BLaER1 treated with 17β-estradiol and CSF1 and Interleukin-3, amounts not matched to agents 10 nM and 100 nM (cell line): ENCODE data around the gene NCK2.

Source experiments
- H3K27ac ChIP-seq, 11 experiments: shearing (Covaris generic); formaldehyde crosslinking; 2 replicates each; pipeline ENCODE4 v1.8.1; 2022
- H3K27me3 ChIP-seq, 11 experiments: shearing (Covaris generic); formaldehyde crosslinking; 2 replicates each; pipeline ENCODE4 v1.8.1; 2022
- H3K36me3 ChIP-seq, 11 experiments: shearing (Covaris generic); formaldehyde crosslinking; 2 replicates each; pipeline ENCODE4 v1.8.1; 2022
- H3K4me1 ChIP-seq, 10 experiments: shearing (Covaris generic); formaldehyde crosslinking; 2 replicates each; pipeline ENCODE4 v1.8.1; 2022
- H3K4me2 ChIP-seq, 11 experiments: shearing (Covaris generic); formaldehyde crosslinking; 2 replicates each; pipeline ENCODE4 v1.8.1; 2022
- H3K4me3 ChIP-seq, 10 experiments: shearing (Covaris generic); formaldehyde crosslinking; 2 replicates each; pipeline ENCODE4 v1.8.1; 2022
- H3K9ac ChIP-seq, 11 experiments: shearing (Covaris generic); formaldehyde crosslinking; 2 replicates each; pipeline ENCODE4 v1.8.1; 2022
- H3K9me3 ChIP-seq, 11 experiments: shearing (Covaris generic); formaldehyde crosslinking; replicated peaks in 1 of 11; 2 replicates each; pipeline ENCODE4 v1.8.1; 2022
- H4K20me1 ChIP-seq, 11 experiments: shearing (Covaris generic); formaldehyde crosslinking; 2 replicates each; pipeline ENCODE4 v1.8.1; 2022
- Cebpa-rat ChIP-seq, 11 experiments: shearing (Covaris generic); IDR thresholded peaks; 2 replicates each; pipeline ENCODE4 v1.8.1; 2022

NCK2 gene

DNA sequence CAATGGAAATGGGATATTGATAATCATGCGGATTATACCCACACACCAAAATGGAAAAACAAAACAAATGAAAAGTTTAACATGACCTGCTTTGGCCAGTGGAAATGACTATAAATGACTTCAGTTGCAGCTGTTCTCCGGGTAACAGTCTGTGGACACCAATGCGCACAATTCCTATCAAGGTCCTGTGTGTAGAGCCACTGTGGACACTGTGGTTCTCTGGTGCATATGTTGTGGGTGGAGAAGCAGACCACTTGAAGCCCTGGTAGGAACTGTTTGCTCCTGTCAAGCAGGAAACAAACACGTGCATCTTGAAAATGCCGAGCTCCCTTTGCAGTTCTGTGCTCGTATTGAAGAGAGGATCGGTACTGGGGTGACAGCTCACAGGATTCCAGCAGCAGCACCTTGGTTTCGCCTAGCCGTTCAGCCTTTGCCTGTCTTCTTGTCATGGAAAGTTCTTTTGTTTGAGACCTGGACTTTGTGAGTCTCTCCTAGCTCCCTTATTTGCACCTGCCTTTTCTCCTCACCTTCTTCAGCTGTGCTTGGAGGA lies 32.9 kb downstream of the NCK2 start:
- H3K4me2 ChIP-seq, result peak overlapping the region; percentile 88 to 99 (median 96)

DNA sequence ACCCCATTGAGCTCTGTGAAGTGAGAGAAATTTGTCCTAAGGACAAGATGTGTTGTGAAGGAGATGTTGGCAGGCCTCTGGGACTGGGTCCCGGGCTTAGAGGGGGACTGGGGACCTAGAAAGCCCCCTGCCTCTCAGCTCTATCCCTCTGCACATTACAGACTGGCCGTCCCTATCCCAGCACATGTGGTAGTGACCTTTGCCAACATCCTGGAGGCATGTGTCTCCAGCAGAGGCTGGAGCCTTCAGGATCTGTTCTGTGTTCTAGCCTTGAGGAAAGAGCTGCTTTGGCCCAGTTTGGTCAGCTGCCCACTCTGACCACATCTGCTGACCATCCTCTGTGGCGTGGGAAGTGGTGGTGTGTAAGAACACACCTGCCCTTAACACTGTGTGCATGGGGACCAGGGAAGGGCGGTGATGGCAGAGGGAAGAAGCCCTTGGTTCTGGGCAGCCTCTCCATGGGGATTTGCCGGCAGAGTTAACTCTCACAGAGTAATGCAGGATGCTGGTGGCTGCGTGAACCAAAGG lies 33.4 kb downstream of the NCK2 start:
- Histone ChIP-seq H3K27ac (peak overlapping the region in 9 of 11 experiments; percentile 69 to 95 (median 87); a peak in 17 of 22 replicates), H3K9ac (peak overlapping the region in 9 of 11 experiments; percentile 10 to 81 (median 78); a peak in 15 of 22 replicates), H3K4me2 (peak overlapping the region; percentile 88 to 99 (median 96)), H3K27me3 (no peaks in the 10 kb centered on the region), H3K4me1 (peaks cover 93 to 100% (median 100%) of the 10 kb centered on the region in 10 experiments), H4K20me1 (peaks cover 30 to 91% (median 64%) of the 10 kb centered on the region in 11 experiments; a peak in 16 of 22 replicates), H3K36me3 (peaks cover 0 to 29% (median 20%) of the 10 kb centered on the region in 11 experiments; a peak in 18 of 22 replicates), H3K9me3 (no peaks in the 10 kb centered on the region), H3K4me3 (no peak overlapping the region)
- no peak for TF ChIP-seq Cebpa-rat (IDR thresholded peaks at IDR 0.05)

More for the DNA sequence above, 32.9 kb downstream of the NCK2 start:
- no peaks in the 10 kb centered on the region for H3K9me3 ChIP-seq
- H4K20me1 ChIP-seq, result peaks cover 30 to 91% (median 62%) of the 10 kb centered on the region in 11 experiments; a peak in 16 of 22 replicates
- H3K4me3 ChIP-seq, result peak overlapping the region in 1 of 10 experiments; percentile 59; a peak in 4 of 20 replicates
- H3K36me3 ChIP-seq, result peaks cover 0 to 29% (median 20%) of the 10 kb centered on the region in 11 experiments; a peak in 15 of 22 replicates
- peaks cover 91 to 100% (median 100%) of the 10 kb centered on the region in 10 experiments for H3K4me1 ChIP-seq
- peak overlapping the region in 9 of 11 experiments; percentile 69 to 95 (median 87); a peak in 18 of 22 replicates for H3K27ac ChIP-seq
- H3K27me3 ChIP-seq, result no peaks in the 10 kb centered on the region
- no peak for TF ChIP-seq Cebpa-rat (IDR thresholded peaks at IDR 0.05)
- H3K9ac ChIP-seq, result peak overlapping the region in 10 of 11 experiments; percentile 56 to 81 (median 76); a peak in 18 of 22 replicates

DNA sequence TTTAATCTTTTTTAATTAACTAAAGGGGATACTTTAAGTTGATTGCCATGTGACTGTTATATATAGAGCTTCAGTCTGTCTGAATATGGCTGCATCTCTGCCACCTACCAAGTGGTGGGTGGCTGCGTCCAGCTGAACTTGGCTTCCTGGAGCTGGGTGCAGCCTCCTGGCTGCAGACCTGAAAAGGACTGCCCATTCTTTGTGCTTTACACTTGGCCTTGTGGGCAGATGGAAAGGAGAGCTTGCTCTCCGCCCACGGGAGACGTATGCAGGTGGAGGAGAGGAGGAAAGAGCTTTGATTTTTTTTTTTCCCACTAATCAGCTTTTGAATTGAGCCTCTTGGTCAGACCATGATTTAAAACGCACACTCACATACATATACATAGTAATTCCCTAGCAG lies 34.7 kb downstream of the NCK2 start:
- Histone ChIP-seq H3K9me3 (no peaks in the 10 kb centered on the region), H4K20me1 (peaks cover 26 to 92% (median 61%) of the 10 kb centered on the region in 11 experiments; a peak in 16 of 22 replicates), H3K4me1 (peaks cover 97 to 100% (median 100%) of the 10 kb centered on the region in 10 experiments), H3K36me3 (peaks cover 0 to 36% (median 27%) of the 10 kb centered on the region in 11 experiments; a peak in 18 of 22 replicates), H3K9ac (peak overlapping the region in 2 of 11 experiments; percentile 29 to 30; a peak in 2 of 22 replicates), H3K27me3 (no peaks in the 10 kb centered on the region), H3K4me3 (no peak overlapping the region), H3K4me2 (peak overlapping the region; percentile 43 to 99 (median 96); a peak in 21 of 22 replicates), H3K27ac (peak overlapping the region in 6 of 11 experiments; percentile 23 to 95 (median 92); a peak in 10 of 22 replicates)
- no peak for TF ChIP-seq Cebpa-rat (IDR thresholded peaks at IDR 0.05)

DNA sequence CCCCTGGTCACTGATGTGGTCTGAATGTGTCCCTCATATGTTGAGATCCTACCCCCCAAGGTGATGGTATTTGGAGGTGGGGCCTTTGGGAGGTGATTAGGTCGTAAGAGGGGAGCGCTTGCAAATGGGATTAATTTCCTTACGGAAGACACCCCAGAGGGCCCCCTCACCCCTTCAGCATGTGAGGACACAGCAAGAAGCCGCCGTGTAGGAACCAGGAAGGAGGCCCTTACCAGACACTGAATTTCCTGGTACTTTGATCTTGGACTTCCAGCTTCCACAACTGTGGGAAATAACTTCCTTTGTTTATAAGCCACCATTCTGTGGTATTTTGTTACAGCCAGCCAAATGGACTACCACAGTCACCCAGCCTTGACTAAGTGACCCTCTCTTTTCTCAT lies 35.9 kb downstream of the NCK2 start:
- H3K4me1 ChIP-seq, result peaks cover 94 to 100% (median 100%) of the 10 kb centered on the region in 10 experiments
- no peaks in the 10 kb centered on the region for H3K9me3 ChIP-seq
- peaks cover 0 to 45% (median 34%) of the 10 kb centered on the region in 11 experiments; a peak in 18 of 22 replicates for H3K36me3 ChIP-seq
- H3K4me3 ChIP-seq, result peak overlapping the region in 2 of 10 experiments; percentile 9 to 20; a peak in 1 of 20 replicates
- H3K27ac ChIP-seq, result peak overlapping the region in 9 of 11 experiments; percentile 20 to 66 (median 55); a peak in 16 of 22 replicates
- peak overlapping the region; percentile 61 to 99 (median 96) for H3K4me2 ChIP-seq
- no peaks in the 10 kb centered on the region for H3K27me3 ChIP-seq
- TF ChIP-seq Cebpa-rat (IDR thresholded peaks at IDR 0.05), result no peak
- peaks cover 26 to 100% (median 61%) of the 10 kb centered on the region in 11 experiments; a peak in 16 of 22 replicates for H4K20me1 ChIP-seq
- H3K9ac ChIP-seq, result peak overlapping the region in 4 of 11 experiments; percentile 10 to 39 (median 26); a peak in 8 of 22 replicates

DNA sequence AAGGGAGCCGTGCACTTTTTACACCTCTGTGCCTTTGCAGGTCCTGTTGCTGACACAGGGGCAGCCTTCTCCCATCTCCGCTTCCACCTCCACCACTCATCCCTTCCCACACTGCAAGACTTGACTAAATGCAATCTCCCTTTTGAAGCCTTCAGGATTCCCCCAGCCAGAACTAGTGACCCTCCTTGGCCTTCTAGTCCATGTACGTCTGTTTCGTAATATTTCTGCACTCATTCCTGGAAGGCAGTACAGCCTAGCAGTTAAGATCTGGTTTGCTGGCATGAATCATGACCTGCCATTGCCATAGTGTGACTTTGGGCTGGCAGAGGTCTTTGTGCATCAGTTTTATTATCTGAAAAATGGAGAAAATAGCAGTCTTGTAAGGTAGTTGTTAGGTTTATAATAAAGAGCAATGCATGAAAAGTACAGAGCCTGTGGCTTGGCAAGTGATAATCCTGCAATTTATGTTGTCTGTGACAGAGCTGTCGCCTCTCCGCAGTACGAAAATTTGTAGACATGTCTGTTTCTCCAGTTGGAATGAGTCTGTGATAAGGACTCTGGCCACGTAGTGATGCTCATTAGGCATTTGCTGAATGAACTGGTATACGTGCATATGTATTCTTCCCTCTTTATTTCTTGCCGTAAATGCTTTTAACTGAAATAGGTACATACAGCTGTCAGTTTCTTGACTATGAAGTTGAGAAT lies 36.7 kb downstream of the NCK2 start:
- Histone ChIP-seq H3K9me3 (no peaks in the 10 kb centered on the region), H3K9ac (peak overlapping the region in 2 of 11 experiments; percentile 14 to 29; a peak in 2 of 22 replicates), H3K27me3 (no peaks in the 10 kb centered on the region), H3K4me3 (no peak overlapping the region), H3K36me3 (peaks cover 0 to 45% (median 34%) of the 10 kb centered on the region in 11 experiments; a peak in 18 of 22 replicates), H4K20me1 (peaks cover 26 to 100% (median 61%) of the 10 kb centered on the region in 11 experiments; a peak in 16 of 22 replicates), H3K4me1 (peaks cover 94 to 100% (median 100%) of the 10 kb centered on the region in 10 experiments), H3K27ac (peak overlapping the region in 9 of 11 experiments; percentile 8 to 66 (median 44); a peak in 13 of 22 replicates), H3K4me2 (peak overlapping the region; percentile 61 to 99 (median 96))
- TF ChIP-seq Cebpa-rat (IDR thresholded peaks at IDR 0.05), result peak in 1 of 11 experiments; percentile 36; a peak in 1 of 22 replicates

DNA sequence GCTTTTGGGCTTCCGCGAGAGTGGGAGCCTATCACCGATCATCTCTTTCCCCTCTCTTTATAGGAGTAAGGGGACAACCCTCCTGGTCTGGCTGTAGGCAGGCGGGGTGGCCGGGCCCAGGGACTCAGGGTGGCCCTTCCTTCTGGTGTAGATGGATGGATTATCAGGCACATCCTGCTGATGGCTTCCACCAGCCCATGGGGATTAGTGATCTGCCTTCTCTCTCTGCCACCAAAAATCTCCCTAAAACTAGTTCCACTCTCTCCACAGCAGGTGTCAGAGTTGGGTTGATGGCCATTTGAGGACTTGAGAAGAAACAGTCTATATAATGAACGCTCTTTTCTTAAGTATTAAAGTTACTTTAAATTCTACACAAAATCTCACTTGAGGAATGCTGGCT lies 37.4 kb downstream of the NCK2 start:
- no peak for TF ChIP-seq Cebpa-rat (IDR thresholded peaks at IDR 0.05)

DNA sequence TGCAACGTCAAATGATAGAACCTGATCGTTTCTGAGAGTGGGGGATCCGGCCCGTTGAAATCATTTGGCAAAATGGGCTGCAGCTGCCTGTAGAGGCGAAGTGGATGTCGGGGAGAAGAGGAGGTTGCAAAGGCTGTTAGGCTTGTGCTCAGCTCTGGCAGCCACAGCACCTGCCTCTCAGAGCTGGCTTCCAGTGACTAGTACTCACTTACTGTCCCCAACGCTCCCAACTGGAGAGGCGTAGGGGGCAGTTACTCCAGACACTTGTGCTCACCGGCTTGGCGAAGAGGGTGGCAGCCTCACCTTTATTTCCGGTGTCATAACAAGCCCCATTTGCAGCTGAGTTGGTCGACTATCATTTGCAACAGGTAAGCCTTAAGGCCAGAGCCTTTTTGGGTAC lies 37.9 kb downstream of the NCK2 start:
- Histone ChIP-seq H3K9ac (peak overlapping the region in 3 of 11 experiments; percentile 7 to 24 (median 9); a peak in 4 of 22 replicates), H3K4me3 (no peak overlapping the region), H3K27me3 (no peaks in the 10 kb centered on the region), H3K9me3 (no peaks in the 10 kb centered on the region), H3K4me1 (peaks cover 94 to 100% (median 100%) of the 10 kb centered on the region in 10 experiments), H4K20me1 (peaks cover 26 to 100% (median 52%) of the 10 kb centered on the region in 11 experiments; a peak in 16 of 22 replicates), H3K36me3 (peaks cover 3 to 54% (median 34%) of the 10 kb centered on the region in 11 experiments; a peak in 18 of 22 replicates), H3K27ac (peak overlapping the region in 8 of 11 experiments; percentile 8 to 98 (median 30); a peak in 12 of 22 replicates), H3K4me2 (peak overlapping the region; percentile 28 to 99 (median 93); a peak in 18 of 22 replicates)
- no peak for TF ChIP-seq Cebpa-rat (IDR thresholded peaks at IDR 0.05)

More for the DNA sequence above, 37.4 kb downstream of the NCK2 start:
- no peaks in the 10 kb centered on the region for H3K9me3 ChIP-seq
- peaks cover 26 to 100% (median 57%) of the 10 kb centered on the region in 11 experiments; a peak in 16 of 22 replicates for H4K20me1 ChIP-seq
- H3K9ac ChIP-seq, result peak overlapping the region in 4 of 11 experiments; percentile 7 to 29 (median 16); a peak in 3 of 22 replicates
- peaks cover 94 to 100% (median 100%) of the 10 kb centered on the region in 10 experiments for H3K4me1 ChIP-seq
- H3K4me2 ChIP-seq, result peak overlapping the region; percentile 61 to 99 (median 96)
- H3K36me3 ChIP-seq, result peaks cover 0 to 48% (median 34%) of the 10 kb centered on the region in 11 experiments; a peak in 18 of 22 replicates
- no peak overlapping the region for H3K4me3 ChIP-seq
- H3K27me3 ChIP-seq, result no peaks in the 10 kb centered on the region
- H3K27ac ChIP-seq, result peak overlapping the region in 8 of 11 experiments; percentile 8 to 48 (median 40); a peak in 13 of 22 replicates
